IMR-90 (cell line): Measurements from ENCODE around the gene RGP1.

Experiments
- CEBPB ChIP-seq: IDR thresholded peaks from 2 replicates; pipeline ENCODE4 v1.6.1; 2012; ENCODE audit warnings: low read depth, low read length, improper control_type of control experiment
- CHD1 ChIP-seq: IDR thresholded peaks from 2 replicates; pipeline ENCODE4 v1.6.1; 2012; ENCODE audit warnings: low read depth, low read length, improper control_type of control experiment
- CTCF ChIP-seq: conservative IDR thresholded peaks from 2 replicates; pipeline ENCODE4 v1.5.1; 2012; ENCODE audit warnings: mild to moderate bottlenecking, low read depth, low read length, improper control_type of control experiment
- ELK1 ChIP-seq: fragments of 150-350 bp; IDR thresholded peaks from 2 replicates; pipeline ENCODE4 v1.6.1; 2016; ENCODE audit warnings: low read depth, mild to moderate bottlenecking, low read length, moderate library complexity, borderline replicate concordance
- MAFK ChIP-seq: IDR thresholded peaks from 2 replicates; pipeline ENCODE4 v1.6.1; 2012; ENCODE audit warnings: low read depth, low read length, improper control_type of control experiment
- MAZ ChIP-seq: IDR thresholded peaks from 2 replicates; pipeline ENCODE4 v1.6.1; 2012; ENCODE audit warnings: low read depth, mild to moderate bottlenecking, low read length, improper control_type of control experiment, moderate library complexity, borderline replicate concordance
- MXI1 ChIP-seq: IDR thresholded peaks from 2 replicates; pipeline ENCODE4 v1.6.1; 2012; ENCODE audit warnings: low read depth, mild to moderate bottlenecking, low read length, moderate library complexity, borderline replicate concordance
- POLR2A ChIP-seq: IDR thresholded peaks from 2 replicates; pipeline ENCODE4 v1.6.1; 2012; ENCODE audit warnings: mild to moderate bottlenecking, low read depth, low read length
- RAD21 ChIP-seq: IDR thresholded peaks from 2 replicates; pipeline ENCODE4 v1.6.1; 2012; ENCODE audit warnings: low read length, improper control_type of control experiment
- RCOR1 ChIP-seq: IDR thresholded peaks from 2 replicates; pipeline ENCODE4 v1.6.1; 2012; ENCODE audit warnings: mild to moderate bottlenecking, low read length, improper control_type of control experiment; ENCODE audit not compliant: insufficient replicate concordance
- RFX5 ChIP-seq: IDR thresholded peaks from 2 replicates; pipeline ENCODE4 v1.8.0; 2012; ENCODE audit warnings: low read depth, mild to moderate bottlenecking, low read length, moderate library complexity
- USF2 ChIP-seq: fragments of 150-350 bp; IDR thresholded peaks from 2 replicates; pipeline ENCODE4 v1.6.1; 2017; ENCODE audit warnings: mild to moderate bottlenecking, antibody characterized with exemption, low read length, low read depth

GRCh38 chr9:35726931-35727330 lies 22.2 kb upstream of the RGP1 start:
- TF ChIP-seq POLR2A (no peak), CTCF (peak; percentile 36), RFX5 (peak; percentile 98), CEBPB (no peak), RAD21 (peak; percentile 13; the same call in 1 of the 2 replicates), ELK1 (no peak), USF2 (no peak), MXI1 (no peak), MAFK (no peak), RCOR1 (no peak), MAZ (no peak), CHD1 (no peak)
